NB4 (cell line): ENCODE data around the gene ULBP2.
A peak's percentile ranks its signal among the peaks of the same experiment; 100 is the strongest.
"Not testable (repeated sequence)": the region's sequence is repeated elsewhere in the genome, so short reads cannot be mapped to it uniquely, and the experiment has no call there.

Source experiments
- DNase-seq: peaks from one replicate; pipeline ENCODE4 v3.0.0; 2010; ENCODE audit warnings: low read depth
- H3K4me3 ChIP-seq: one replicate; pipeline ENCODE4 v1.5.1; 2011; ENCODE audit warnings: mild to moderate bottlenecking, low read depth, low read length, moderate library complexity
- MYC ChIP-seq: IDR thresholded peaks from 2 replicates; pipeline ENCODE4 v1.6.1; 2011; ENCODE audit warnings: low read depth, low read length
- POLR2A ChIP-seq: IDR thresholded peaks from 2 replicates; pipeline ENCODE4 v1.6.1; 2011; ENCODE audit warnings: mild to moderate bottlenecking; ENCODE audit not compliant: insufficient read length; ENCODE audit errors: extremely low read depth
- TF ChIP-seq, protein P1 (sequence below): IDR thresholded peaks from 2 replicates; pipeline ENCODE4 v1.6.1; 2011; ENCODE audit warnings: low read depth, low read length
- TF ChIP-seq, protein P2 (sequence below): IDR thresholded peaks from one replicate; pipeline ENCODE4 v1.5.1; 2012; ENCODE audit warnings: low read depth, low read length

Gene ULBP2

DNA sequence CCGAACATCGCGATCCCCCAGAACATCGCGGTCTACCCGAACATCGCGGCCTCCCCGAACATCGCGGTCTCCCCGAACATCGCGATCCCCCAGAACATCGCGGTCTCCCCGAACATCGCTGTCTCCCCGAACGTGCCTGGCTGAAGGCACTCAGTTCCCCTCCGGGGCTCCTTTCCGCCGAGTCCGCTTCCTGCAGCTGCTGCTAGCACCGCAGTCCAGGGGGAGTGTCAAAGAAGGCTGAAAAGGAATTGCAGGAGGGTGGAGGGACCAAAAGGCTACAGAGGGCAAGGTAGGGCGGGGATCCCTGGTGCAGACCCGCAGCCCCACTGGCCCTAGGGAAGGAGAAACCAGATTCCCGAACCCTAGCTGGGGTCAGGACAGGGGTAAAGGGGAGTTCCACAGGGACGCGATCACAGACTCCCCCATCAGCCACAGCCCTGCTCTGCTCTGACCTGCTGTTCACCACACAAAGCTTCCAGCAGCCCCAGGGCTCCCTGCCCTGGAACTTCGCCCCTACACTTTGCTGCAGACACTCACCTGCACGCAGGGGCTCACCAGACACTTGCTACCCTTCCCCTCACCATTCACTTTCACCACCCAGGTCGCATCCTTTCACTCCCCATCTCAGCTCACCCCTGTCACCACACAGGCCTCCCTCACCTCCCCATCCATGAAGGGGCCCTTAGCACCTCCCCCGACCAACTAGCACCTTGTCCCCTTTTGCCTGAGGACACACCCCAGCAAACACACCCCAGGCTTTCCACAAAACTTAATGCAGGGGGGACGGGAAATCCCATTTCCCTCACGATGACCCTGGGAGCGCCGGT is 23.6 kb downstream of the ULBP2 start:
- no peak for DNase-seq
- TF ChIP-seq MYC (no peak), POLR2A (no peak)
- TF ChIP-seq, protein P1, sequence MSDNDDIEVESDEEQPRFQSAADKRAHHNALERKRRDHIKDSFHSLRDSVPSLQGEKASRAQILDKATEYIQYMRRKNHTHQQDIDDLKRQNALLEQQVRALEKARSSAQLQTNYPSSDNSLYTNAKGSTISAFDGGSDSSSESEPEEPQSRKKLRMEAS, result no peak
- TF ChIP-seq, protein P2, sequence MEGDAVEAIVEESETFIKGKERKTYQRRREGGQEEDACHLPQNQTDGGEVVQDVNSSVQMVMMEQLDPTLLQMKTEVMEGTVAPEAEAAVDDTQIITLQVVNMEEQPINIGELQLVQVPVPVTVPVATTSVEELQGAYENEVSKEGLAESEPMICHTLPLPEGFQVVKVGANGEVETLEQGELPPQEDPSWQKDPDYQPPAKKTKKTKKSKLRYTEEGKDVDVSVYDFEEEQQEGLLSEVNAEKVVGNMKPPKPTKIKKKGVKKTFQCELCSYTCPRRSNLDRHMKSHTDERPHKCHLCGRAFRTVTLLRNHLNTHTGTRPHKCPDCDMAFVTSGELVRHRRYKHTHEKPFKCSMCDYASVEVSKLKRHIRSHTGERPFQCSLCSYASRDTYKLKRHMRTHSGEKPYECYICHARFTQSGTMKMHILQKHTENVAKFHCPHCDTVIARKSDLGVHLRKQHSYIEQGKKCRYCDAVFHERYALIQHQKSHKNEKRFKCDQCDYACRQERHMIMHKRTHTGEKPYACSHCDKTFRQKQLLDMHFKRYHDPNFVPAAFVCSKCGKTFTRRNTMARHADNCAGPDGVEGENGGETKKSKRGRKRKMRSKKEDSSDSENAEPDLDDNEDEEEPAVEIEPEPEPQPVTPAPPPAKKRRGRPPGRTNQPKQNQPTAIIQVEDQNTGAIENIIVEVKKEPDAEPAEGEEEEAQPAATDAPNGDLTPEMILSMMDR, result no peak
- H3K4me3 ChIP-seq, result no peak overlapping the region

DNA sequence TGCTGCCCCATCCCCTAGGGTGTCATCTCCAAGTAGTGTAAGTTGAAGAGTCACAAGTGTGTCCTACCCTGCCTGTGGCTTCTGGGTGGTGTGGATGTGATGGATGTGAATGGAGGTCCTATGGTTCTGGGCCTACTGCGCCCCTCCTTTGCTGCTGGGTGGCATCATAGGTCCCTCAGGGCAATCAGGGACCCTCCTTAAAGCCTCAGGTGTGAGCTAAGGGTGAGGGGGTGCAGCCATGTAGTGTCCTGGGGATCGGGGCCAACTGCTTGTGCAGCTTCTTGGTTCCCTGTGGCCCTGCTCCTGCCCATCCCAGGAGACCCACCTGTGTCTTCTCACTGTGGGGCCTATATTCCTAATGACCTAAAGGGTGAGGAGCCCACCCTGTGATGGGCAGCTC is 24.5 kb downstream of the ULBP2 start:
- not testable (repeated sequence) for H3K4me3 ChIP-seq, DNase-seq

DNA sequence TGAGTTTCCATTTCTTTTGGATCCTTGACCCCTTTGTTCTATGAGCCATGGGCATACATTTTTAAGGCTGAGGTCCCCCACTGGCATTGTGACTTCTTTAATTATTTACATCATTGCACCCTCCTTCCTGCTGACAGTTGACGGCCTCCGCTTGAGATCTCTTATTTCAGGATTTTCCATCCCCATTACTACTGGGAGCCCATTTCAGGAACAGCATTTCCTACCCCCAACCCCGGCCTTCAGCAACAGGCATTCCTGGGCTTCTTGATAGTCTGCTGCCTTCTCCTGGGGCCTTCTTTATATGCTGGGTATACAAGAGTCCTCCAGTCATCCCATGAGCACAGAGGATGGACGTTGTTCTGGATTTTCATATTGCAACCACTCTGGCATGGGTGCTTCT is 25.8 kb downstream of the ULBP2 start:
- no peak overlapping the region for H3K4me3 ChIP-seq
- TF ChIP-seq POLR2A (no peak), MYC (no peak)
- TF ChIP-seq, protein P2, result no peak
- TF ChIP-seq, protein P1, result no peak
- DNase-seq, result no peak

DNA sequence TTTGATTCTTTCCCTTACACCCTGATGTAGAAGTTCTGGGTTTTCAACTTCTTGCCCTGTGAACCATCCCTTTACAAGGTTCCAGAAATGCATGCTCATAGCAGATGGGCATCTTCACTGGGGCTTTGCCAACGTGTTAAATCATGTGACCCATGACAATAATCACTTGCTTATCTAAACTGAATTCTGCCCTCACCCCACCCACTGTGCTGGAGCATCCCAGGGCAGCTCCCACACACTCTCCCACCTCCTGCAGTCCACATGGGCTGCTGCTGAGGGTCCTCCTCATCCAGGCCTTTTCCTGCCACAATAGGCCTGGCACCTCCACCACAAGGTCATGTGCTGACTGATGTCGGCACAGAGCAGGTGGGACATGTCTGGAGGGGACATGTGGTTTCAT is 26.2 kb downstream of the ULBP2 start:
- DNase-seq, H3K4me3 ChIP-seq: not testable (repeated sequence)

DNA sequence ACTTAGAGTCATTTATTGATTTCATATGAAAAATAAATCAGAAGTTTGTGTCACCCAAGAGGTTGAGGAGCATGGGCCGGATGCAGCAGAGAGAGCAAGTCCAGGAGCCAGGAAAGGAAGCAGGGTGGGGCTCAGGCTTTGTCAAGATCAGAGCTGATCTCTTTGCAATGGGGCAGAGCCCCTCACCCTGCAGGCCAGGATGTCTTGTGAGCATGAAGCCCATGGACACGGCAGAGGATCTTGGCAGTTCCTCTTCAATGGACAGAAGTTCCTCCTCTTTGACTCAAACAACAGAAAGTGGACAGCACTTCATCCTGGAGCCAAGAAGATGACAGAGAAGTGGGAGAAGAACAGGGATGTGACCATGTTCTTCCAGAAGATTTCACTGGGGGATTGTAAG is 27.1 kb downstream of the ULBP2 start:
- not testable (repeated sequence) for H3K4me3 ChIP-seq, DNase-seq

DNA sequence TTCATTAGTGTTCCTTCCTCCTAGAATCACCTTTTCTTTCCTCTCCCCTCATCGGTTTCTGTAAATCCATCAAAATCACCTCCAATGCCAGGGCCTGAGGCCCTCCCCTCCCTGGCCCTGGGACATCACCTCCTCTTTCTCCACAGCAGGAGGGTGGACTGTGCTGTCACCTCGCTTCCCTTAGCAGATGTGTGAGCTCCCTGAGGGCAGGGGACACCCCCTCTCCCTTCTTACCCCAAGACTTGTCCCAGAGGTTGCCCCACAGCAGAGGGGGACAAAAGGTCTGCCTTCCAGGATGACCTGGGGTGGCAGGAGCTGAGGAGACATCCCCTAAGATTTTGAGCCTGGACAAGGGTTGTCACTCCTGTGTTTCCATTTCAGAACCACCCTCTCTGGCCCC is 27.8 kb downstream of the ULBP2 start:
- H3K4me3 ChIP-seq, result no peak overlapping the region
- DNase-seq, result no peak
- TF ChIP-seq, protein P1, result no peak
- TF ChIP-seq POLR2A (no peak), MYC (no peak)
- TF ChIP-seq, protein P2, result no peak

DNA sequence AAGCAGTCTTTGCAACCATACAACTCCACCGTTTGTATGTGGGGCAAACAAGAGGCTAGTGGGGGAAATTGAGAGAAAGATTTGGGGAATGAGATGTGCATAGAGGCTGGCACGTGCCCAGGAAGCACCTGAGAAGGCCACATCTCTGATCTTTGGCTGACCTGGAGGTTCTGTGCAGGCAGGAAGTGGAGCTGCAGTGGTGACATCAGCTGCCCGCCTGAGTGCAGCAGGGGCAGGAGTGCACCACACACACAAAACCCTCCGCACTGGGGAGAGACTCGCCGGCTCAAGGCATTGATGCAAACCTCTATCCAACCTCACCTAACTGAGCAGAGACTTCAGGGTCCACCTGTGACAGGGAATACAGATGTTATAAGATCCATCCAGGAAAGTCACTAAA is 32.6 kb downstream of the ULBP2 start:
- not testable (repeated sequence) for DNase-seq

DNA sequence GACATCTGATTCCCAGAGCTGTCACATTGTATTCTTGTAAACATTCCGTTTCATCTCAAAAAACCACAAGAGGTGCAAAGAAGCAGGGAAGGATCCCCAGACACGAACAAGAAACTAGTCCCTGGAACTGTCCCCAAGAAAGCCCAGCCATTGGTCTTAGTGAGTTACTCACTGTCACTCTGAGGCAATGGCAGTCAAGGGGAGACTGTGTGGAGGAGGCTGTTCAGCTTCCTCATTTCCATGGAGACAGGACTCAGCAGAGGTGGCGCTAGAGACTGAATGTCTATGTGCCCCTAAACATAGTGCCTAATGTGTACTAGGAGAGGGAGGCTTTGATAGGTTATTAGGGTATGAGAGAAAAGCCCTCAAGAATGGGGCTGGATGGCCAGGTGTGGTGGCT is 33.0 kb downstream of the ULBP2 start:
- H3K4me3 ChIP-seq, result no peak overlapping the region
- peak; percentile 69 for DNase-seq
- TF ChIP-seq, protein P2, result peak; percentile 33
- TF ChIP-seq, protein P1, result no peak

More for the DNA sequence above, 32.6 kb downstream of the ULBP2 start:
- H3K4me3 ChIP-seq, result not testable (repeated sequence)
